ENCODE results near the gene TAF15. TPM values are rescaled to one million over a fixed set of nuclear protein-coding genes. Genes with fewer than 3 reads are reported as not detected.

TAF15 gene
- total RNA-seq, 2 experiments from 2014 or later, result 114 to 119 TPM

GRCh38 chr17:35841101-35841500 is 31.8 kb downstream of the TAF15 start:
- no peaks in the 10 kb centered on the region for H3K27me3 Mint-ChIP-seq
- ChIA-PET POLR2A (interaction anchor here (0.6 kb wide), 1 partner anchor 49 kb away, joined by 5 read pairs; no protein-coding TSS in a partner anchor), CTCF (no interaction called here)
- Histone ChIP-seq H3K4me3 (ENCODE audit: low read length) (no peak overlapping the region), H3K4me1 (ENCODE audit: insufficient read depth, low read length) (no peaks in the 10 kb centered on the region), H3K27ac (ENCODE audit: low read depth in 1 of 2, low read length in 2 of 2) (no peak overlapping the region), H3K9me3 (ENCODE audit: control insufficient read depth in 1 of 2, insufficient read depth in 1 of 2, low read length in 2 of 2) (no peaks in the 10 kb centered on the region), H3K27me3 (ENCODE audit: control insufficient read depth in 1 of 2, insufficient read depth in 2 of 2, low read length in 2 of 2) (no peaks in the 10 kb centered on the region), H3K36me3 (ENCODE audit: insufficient read depth, low read length) (peaks cover 93% of the 10 kb centered on the region)
- no peaks in the 10 kb centered on the region for H3K9me3 Mint-ChIP-seq
- peaks cover 81% of the 10 kb centered on the region for H3K36me3 Mint-ChIP-seq (ENCODE audit: low read depth)
- DNase-seq (no peak), ATAC-seq (ENCODE audit: poor library complexity) (no peak)
- no peaks in the 10 kb centered on the region for H3K4me1 Mint-ChIP-seq (ENCODE audit: low read depth)
- TF ChIP-seq CTCF (IDR thresholded peaks at IDR 0.05), result no peak
- intact Hi-C loops (cut with DNase I, micrococcal nuclease), result loop anchor here in 1 of 2 experiments (10.0 kb wide), 2 partner anchors 304 to 654 kb away; no protein-coding TSS in a partner anchor
- no peak overlapping the region for H3K27ac Mint-ChIP-seq
- H3K4me3 Mint-ChIP-seq, result no peak overlapping the region

GRCh38 chr17:35841505-35841904 is 32.2 kb downstream of the TAF15 start:
- TF ChIP-seq CTCF (IDR thresholded peaks at IDR 0.05), result no peak
- H3K36me3 Mint-ChIP-seq (ENCODE audit: low read depth), result peaks cover 81% of the 10 kb centered on the region
- H3K4me1 ChIP-seq (ENCODE audit: insufficient read depth, low read length), result no peaks in the 10 kb centered on the region
- no peaks in the 10 kb centered on the region for H3K9me3 Mint-ChIP-seq
- no peak overlapping the region for H3K27ac ChIP-seq (ENCODE audit: low read depth in 1 of 2, low read length in 2 of 2)
- H3K4me1 Mint-ChIP-seq (ENCODE audit: low read depth), result no peaks in the 10 kb centered on the region
- ATAC-seq (ENCODE audit: poor library complexity) (no peak), DNase-seq (no peak)
- ChIA-PET CTCF (no interaction called here), POLR2A (interaction anchor here (0.6 kb wide), 1 partner anchor 49 kb away, joined by 5 read pairs; no protein-coding TSS in a partner anchor)
- peaks cover 93% of the 10 kb centered on the region for H3K36me3 ChIP-seq (ENCODE audit: insufficient read depth, low read length)
- H3K9me3 ChIP-seq (ENCODE audit: control insufficient read depth in 1 of 2, insufficient read depth in 1 of 2, low read length in 2 of 2), result no peaks in the 10 kb centered on the region
- no peak overlapping the region for H3K4me3 Mint-ChIP-seq
- no peak overlapping the region for H3K4me3 ChIP-seq (ENCODE audit: low read length)
- no peaks in the 10 kb centered on the region for H3K27me3 Mint-ChIP-seq
- no peaks in the 10 kb centered on the region for H3K27me3 ChIP-seq (ENCODE audit: control insufficient read depth in 1 of 2, insufficient read depth in 2 of 2, low read length in 2 of 2)
- no peak overlapping the region for H3K27ac Mint-ChIP-seq
- intact Hi-C loops (cut with DNase I, micrococcal nuclease), result loop anchor here in 1 of 2 experiments (10.0 kb wide), 2 partner anchors 303 to 653 kb away; no protein-coding TSS in a partner anchor

GRCh38 chr17:35842239-35842638 is 33.0 kb downstream of the TAF15 start:
- POLR2A ChIA-PET, result no interaction called here
- Histone ChIP-seq H3K4me1 (ENCODE audit: insufficient read depth, low read length) (no peaks in the 10 kb centered on the region), H3K4me3 (ENCODE audit: low read length) (no peak overlapping the region), H3K9me3 (ENCODE audit: control insufficient read depth in 1 of 2, insufficient read depth in 1 of 2, low read length in 2 of 2) (no peaks in the 10 kb centered on the region), H3K36me3 (ENCODE audit: insufficient read depth, low read length) (peaks cover 92% of the 10 kb centered on the region), H3K27me3 (ENCODE audit: control insufficient read depth in 1 of 2, insufficient read depth in 2 of 2, low read length in 2 of 2) (no peaks in the 10 kb centered on the region), H3K27ac (ENCODE audit: low read depth in 1 of 2, low read length in 2 of 2) (no peak overlapping the region)
- H3K9me3 Mint-ChIP-seq, result no peaks in the 10 kb centered on the region
- peaks cover 82% of the 10 kb centered on the region for H3K36me3 Mint-ChIP-seq (ENCODE audit: low read depth)
- DNase-seq, result no peak
- H3K27ac Mint-ChIP-seq, result no peak overlapping the region
- no peak overlapping the region for H3K4me3 Mint-ChIP-seq
- ATAC-seq (ENCODE audit: poor library complexity), result no peak
- H3K4me1 Mint-ChIP-seq (ENCODE audit: low read depth), result no peaks in the 10 kb centered on the region
- CTCF ChIA-PET, result interaction anchor here (0.6 kb wide), 1 partner anchor 9 kb away, joined by 3 read pairs; no protein-coding TSS in a partner anchor
- no peak for TF ChIP-seq CTCF (IDR thresholded peaks at IDR 0.05)
- intact Hi-C loops (cut with DNase I, micrococcal nuclease), result loop anchor here in 1 of 2 experiments (10.0 kb wide), 2 partner anchors 303 to 653 kb away; no protein-coding TSS in a partner anchor
- no peaks in the 10 kb centered on the region for H3K27me3 Mint-ChIP-seq
